HCEC 1CT (cell line): ENCODE measurements around the gene URI1.

Experiments
- DNase-seq: peaks from one replicate; pipeline ENCODE4 v3.0.0-alpha.2; 2017

URI1 gene

GRCh38 chr19:29976151-29976943, 34.3 kb downstream of the URI1 start:
- DNase-seq: no peak

GRCh38 chr19:29978080-29978479, 36.0 kb downstream of the URI1 start:
- no peak for DNase-seq

GRCh38 chr19:29983568-29983967, 41.5 kb downstream of the URI1 start:
- DNase-seq: no peak

DNA sequence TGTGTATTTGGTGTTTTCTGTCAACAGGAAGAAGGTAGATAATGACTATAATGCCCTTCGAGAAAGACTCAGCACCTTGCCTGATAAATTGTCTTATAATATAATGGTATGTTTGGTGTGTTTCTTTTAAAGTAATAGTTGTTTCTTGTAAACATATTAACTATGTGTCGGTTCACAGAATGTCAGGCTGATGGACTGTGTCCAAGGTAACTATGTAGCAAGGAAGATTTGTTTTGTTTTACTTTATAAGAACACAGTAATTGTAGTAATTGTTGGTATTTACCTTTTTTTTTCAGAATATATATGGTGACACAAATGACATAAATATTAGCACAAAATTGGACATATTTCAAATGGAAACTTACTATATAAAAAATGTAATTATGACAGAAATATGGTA, 43.2 kb downstream of the URI1 start:
- no peak for DNase-seq

- no peak for DNase-seq
These were observed 46.3 kb downstream of the URI1 start for GRCh38 chr19:29988351-29988750.

DNA sequence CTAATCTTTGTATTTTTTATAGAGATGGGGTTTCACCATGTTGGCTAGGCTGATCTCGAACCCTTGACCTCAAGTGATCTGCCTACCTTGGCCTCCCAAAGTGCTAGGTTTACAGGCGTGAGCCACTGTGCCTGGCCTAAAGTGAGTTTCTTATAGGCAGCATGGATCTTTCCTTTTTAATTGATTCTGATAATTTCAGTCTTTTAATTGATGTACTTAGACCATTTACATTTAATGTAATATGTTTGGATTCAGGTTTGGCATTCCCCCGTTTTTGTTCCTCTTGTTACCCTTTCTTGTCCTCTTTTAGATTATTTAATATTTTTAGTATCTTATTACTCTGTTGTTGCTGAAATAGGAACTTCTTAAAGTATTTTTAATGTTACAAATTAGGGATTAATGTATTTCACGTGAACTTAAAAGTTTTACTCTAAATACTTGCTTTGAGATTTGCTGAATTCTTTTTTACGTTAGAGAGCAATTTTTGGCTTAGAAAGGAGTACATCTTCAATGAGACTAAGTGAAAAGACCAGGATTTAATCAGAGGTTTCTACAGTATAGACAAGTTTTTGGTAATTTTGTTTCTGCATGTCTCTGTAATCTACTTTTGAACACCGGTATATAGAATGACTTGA, 50.3 kb downstream of the URI1 start:
- DNase-seq: no peak

DNA sequence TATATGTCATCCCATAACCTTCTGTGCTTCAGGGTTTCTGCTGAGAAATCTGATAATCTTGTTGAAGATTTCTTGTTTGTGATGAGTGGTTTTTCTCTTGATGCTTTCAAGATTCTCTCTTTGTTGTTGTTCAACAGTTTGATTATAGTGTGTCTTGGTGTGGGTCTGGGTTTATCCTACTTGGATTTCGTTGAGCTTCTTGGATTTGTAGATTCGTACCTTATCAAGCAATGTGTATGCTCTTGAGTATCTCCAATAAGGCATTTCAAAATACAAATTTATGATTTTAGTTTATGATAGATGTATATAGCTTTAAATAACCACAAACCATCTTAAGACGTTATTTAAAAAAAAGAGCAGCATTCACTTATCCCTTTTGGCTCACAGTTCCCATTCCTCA, 57.5 kb downstream of the URI1 start:
- no peak for DNase-seq

DNA sequence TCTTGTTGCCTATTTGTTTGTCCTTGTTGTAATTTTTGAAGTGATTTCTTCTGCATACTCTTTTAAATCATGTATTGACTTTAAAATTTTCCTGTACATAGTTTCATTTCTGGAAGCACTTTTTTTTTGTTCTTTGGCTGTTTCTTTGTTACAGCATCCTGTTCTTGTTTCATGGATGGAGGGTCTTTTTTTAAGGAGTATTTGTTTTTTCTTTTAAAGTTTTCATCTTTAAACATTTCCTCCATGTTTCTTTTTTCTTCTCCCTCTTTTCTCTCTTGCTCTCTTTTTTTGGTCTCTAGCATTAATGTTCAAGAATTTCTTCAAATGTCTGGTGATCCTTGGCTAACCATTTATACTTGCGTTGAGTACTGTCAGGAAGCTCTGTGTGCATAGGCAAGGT, 58.8 kb downstream of the URI1 start:
- no peak for DNase-seq

GRCh38 chr19:30001301-30001700, 59.3 kb downstream of the URI1 start:
- no peak for DNase-seq

- no peak for DNase-seq
These were observed 59.8 kb downstream of the URI1 start for GRCh38 chr19:30001791-30002190.

DNA sequence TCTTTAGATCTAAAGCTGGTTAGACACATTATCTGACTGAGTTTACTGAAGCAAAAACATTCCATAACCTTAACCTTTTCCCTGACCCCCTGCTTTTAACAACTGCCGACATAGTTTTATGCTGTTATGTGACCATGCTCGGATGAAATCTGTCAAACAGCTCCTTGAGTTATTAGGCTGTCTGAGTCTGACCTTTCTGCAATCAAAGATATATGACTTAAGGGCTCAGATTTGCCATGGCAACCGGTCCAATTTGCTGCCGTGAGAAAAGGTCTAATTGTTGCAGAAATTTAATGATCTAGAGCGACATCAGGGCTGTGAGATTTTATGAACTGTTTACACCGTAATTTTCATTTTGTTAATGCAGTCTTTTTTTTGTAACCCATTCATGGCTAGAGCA, 61.8 kb downstream of the URI1 start:
- DNase-seq: no peak

- DNase-seq: no peak
These were observed 62.4 kb downstream of the URI1 start for GRCh38 chr19:30004403-30004802.

GRCh38 chr19:30006207-30006606, 64.2 kb downstream of the URI1 start:
- no peak for DNase-seq

- no peak for DNase-seq
These were observed 66.1 kb downstream of the URI1 start for GRCh38 chr19:30008169-30008568.

GRCh38 chr19:30009013-30009412, 67.0 kb downstream of the URI1 start:
- no peak for DNase-seq

DNA sequence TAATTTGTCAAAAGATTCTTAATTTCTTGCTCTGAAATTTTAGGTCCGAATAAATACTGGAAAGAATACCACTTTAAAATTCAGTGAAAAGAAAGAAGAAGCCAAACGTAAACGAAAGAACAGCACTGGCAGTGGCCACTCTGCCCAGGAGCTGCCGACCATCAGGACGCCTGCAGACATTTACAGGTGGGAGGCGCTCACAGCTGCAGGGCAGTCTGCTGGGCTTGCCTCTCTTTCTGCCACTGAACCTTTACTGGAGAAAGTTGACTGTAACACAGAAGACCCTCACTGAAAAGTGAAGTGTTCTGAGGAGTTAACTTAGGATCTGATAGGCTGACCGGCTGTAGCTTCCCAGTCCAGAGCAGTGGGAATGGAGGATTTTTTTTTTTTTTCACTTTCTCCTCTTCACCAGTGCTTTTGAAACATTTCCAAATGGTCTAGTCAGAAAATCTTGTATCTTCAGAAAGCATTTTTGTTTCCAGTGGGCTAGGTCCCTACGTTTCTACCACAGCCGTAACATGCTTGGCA, 69.1 kb downstream of the URI1 start:
- DNase-seq: no peak

DNA sequence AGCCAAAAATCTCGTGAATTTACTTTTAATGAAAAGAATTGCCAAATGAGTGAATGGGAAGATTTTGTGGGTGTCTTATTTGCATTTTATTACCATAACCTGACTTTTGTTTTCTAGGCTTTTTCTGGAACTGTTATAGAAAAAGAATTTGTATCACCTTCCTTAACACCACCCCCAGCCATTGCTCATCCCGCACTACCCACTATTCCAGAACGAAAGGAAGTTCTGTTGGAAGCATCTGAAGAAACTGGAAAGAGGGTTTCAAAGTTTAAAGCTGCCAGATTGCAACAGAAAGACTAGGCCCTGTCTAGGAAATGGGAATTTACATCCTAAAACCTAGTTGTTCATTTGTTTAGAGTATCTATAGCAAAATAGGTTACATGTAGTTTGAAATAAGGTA, 72.7 kb downstream of the URI1 start:
- no peak for DNase-seq

DNA sequence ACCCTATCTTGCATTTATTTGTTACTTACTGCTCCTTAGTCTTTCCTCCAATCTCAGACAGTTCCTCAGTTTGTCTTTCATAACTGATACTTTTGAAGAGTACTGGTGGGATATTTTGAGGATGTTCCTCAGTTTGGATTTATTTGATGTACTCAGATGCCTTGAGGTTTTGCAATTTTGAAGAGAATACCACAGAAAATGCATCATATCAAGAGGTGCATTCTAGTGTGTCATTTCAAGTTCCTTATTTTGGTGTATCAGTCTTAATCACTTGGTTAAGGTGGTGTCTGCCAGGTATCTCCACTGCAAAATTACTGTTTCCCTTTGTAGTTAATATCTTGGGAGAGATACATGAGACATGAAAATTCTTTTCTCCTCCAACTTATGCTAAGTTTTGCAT, 75.1 kb downstream of the URI1 start:
- DNase-seq: no peak

- no peak for DNase-seq
These were observed 78.2 kb downstream of the URI1 start for GRCh38 chr19:30020189-30020588.

DNA sequence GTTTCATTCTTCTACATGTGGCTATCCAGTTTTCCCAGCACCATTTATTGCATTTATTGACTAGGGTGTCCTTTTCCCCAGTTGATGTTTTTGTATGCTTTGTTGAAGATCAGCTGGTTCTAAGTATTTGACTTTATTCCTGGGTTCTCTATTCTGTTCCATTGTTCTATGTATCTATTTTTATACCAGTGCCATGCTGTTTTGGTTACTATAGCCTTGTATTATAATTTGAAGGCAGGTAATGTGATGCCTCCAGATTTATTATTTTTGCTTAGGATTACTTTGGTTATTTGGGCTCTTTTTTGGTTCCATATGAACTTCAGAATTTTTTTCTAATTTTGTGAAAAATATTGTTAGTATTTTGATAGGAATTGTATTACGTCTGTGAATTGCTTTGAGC, 80.6 kb downstream of the URI1 start:
- DNase-seq: no peak

DNA sequence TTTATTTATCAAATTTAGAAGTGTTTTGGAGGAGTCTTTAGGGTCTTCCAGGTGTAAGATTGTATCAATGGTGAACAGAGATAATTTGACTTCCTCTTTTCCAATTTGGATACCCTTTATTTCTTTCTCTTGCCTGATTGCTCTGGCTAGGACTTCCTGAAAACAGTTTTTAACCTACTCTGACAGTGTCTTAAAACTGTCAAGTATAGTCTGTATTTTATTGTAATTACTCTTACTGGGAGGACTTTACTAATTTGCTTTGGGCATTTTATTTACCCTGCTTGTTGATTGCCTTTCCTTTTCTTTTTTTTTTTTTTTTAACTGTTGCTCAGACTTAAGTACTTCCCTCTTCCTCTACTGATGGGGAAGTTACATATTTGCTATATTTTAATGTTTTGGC, 81.3 kb downstream of the URI1 start:
- no peak for DNase-seq

GRCh38 chr19:30024091-30024490, 82.1 kb downstream of the URI1 start:
- DNase-seq: no peak

GRCh38 chr19:30026933-30027332, 84.9 kb downstream of the URI1 start:
- DNase-seq: no peak

DNA sequence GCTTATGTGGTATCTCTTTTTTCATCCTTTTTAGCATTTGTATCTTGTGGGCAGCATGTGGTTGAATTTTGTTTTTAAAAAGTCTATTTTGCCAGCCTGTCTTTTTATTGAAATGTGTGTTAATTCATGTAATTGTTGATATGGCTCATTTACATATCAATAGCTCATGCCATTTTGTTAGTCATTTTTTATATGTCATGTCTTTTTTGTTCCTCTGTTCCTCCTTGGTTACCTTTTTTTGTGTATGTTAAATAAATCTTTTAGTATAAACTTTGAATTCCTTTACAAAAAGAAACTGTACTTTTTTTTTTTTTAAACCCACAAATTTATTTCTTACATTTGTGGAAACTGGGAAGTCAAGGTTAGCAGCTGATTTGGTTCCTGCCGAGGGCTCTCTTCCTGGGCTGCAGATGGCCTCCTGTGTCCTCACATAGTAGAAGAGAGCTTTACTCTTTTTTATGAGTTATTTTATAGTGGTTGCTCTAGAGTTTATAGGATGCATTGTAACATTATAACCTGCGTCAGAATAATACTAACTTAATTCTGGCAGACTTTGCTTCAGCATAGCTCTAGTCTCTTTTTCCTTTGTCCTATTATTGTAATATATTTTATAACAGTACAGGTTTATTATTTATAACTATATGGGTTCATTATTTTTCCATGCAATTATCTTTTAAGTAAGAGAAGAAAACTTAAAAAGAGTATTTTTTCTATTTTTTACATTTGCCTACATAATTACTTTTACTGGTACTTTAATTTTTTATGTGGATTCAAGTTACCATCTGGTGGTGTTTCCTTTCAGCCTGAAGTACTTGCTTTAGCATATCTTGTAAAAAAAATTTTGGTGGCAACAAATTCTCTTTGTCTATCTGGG, 86.3 kb downstream of the URI1 start:
- no peak for DNase-seq
